ENCODE results near the gene ALDH3B2. TPM values are rescaled to one million over a fixed set of nuclear protein-coding genes. Genes with fewer than 3 reads are reported as not detected.

Gene ALDH3B2
- polyA plus RNA-seq, 1 of the 3 experiments (the other 2 are of a cell fraction) = not detected

GRCh38 chr11:67627812-67628624, 46.4 kb downstream of the ALDH3B2 start:
- Histone ChIP-seq H2AFZ (ENCODE audit: low read depth) (no peak overlapping the region), H3K27ac (ENCODE audit: low read depth in 2 of 2, low read length in 1 of 2) (no peak overlapping the region), H3K36me3 (replicated peaks in 1 of 2; ENCODE audit: control insufficient read depth in 1 of 2, insufficient read depth in 2 of 2, low read length in 1 of 2) (no peaks in the 10 kb centered on the region), H3K4me2 (no peak overlapping the region), H3K79me2 (ENCODE audit: insufficient read depth) (no peaks in the 10 kb centered on the region), H4K20me1 (ENCODE audit: insufficient read depth) (no peaks in the 10 kb centered on the region), H3K9me2 (no peaks in the 10 kb centered on the region), H3K9ac (no peak overlapping the region), H3K4me3 (ENCODE audit: low read depth in 2 of 2, low read length in 1 of 2) (no peak overlapping the region), H3F3A (replicated peaks; ENCODE audit: insufficient read depth) (no peaks in the 10 kb centered on the region), H3K9me3 (no peaks in the 10 kb centered on the region), H3K4me1 (ENCODE audit: control insufficient read depth in 1 of 2, insufficient read depth in 2 of 2, low read depth in 1 of 2, low read length in 1 of 2) (peaks cover 0 to 13% of the 10 kb centered on the region in 2 experiments; a peak in 1 of 4 replicates), H3K27me3 (ENCODE audit: insufficient read depth) (no peaks in the 10 kb centered on the region)
- TF ChIP-seq, protein P1, sequence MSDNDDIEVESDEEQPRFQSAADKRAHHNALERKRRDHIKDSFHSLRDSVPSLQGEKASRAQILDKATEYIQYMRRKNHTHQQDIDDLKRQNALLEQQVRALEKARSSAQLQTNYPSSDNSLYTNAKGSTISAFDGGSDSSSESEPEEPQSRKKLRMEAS (IDR thresholded peaks at IDR 0.05; ENCODE audit: low read depth) = no peak
- TF ChIP-seq RXRA (IDR thresholded peaks at IDR 0.05; ENCODE audit: borderline replicate concordance, low read depth) (no peak), GATA2 (CRISPR knock-in tag; IDR thresholded peaks at IDR 0.05) (no peak), CHD2 (IDR thresholded peaks at IDR 0.05; ENCODE audit: low read length, partially characterized antibody) (no peak), EP300 (IDR thresholded peaks at IDR 0.05; ENCODE audit: borderline replicate concordance in 1 of 2, low read depth in 1 of 2, low read length in 1 of 2) (no peak), IRF3 (IDR thresholded peaks at IDR 0.05; ENCODE audit: low read depth, low read length) (no peak), CTCF (IDR thresholded peaks at IDR 0.05) (no peak), FOSL2 (IDR thresholded peaks at IDR 0.05; ENCODE audit: borderline replicate concordance, low read depth) (no peak), RAD21 (IDR thresholded peaks at IDR 0.05; ENCODE audit: low read length) (no peak), RFX5 (IDR thresholded peaks at IDR 0.05; ENCODE audit: low read length) (no peak), FOXM1 (IDR thresholded peaks at IDR 0.05; ENCODE audit: low read depth) (no peak), TEAD4 (IDR thresholded peaks at IDR 0.05; ENCODE audit: borderline replicate concordance, insufficient read depth) (no peak)
- TF ChIP-seq, protein P2, sequence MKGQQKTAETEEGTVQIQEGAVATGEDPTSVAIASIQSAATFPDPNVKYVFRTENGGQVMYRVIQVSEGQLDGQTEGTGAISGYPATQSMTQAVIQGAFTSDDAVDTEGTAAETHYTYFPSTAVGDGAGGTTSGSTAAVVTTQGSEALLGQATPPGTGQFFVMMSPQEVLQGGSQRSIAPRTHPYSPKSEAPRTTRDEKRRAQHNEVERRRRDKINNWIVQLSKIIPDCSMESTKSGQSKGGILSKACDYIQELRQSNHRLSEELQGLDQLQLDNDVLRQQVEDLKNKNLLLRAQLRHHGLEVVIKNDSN (IDR thresholded peaks at IDR 0.05; ENCODE audit: borderline replicate concordance, low read depth) = no peak
- TF ChIP-seq, protein P3, sequence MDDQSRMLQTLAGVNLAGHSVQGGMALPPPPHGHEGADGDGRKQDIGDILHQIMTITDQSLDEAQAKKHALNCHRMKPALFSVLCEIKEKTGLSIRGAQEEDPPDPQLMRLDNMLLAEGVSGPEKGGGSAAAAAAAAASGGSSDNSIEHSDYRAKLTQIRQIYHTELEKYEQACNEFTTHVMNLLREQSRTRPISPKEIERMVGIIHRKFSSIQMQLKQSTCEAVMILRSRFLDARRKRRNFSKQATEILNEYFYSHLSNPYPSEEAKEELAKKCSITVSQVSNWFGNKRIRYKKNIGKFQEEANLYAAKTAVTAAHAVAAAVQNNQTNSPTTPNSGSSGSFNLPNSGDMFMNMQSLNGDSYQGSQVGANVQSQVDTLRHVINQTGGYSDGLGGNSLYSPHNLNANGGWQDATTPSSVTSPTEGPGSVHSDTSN (IDR thresholded peaks at IDR 0.05) = no peak
- TF ChIP-seq, protein P4, sequence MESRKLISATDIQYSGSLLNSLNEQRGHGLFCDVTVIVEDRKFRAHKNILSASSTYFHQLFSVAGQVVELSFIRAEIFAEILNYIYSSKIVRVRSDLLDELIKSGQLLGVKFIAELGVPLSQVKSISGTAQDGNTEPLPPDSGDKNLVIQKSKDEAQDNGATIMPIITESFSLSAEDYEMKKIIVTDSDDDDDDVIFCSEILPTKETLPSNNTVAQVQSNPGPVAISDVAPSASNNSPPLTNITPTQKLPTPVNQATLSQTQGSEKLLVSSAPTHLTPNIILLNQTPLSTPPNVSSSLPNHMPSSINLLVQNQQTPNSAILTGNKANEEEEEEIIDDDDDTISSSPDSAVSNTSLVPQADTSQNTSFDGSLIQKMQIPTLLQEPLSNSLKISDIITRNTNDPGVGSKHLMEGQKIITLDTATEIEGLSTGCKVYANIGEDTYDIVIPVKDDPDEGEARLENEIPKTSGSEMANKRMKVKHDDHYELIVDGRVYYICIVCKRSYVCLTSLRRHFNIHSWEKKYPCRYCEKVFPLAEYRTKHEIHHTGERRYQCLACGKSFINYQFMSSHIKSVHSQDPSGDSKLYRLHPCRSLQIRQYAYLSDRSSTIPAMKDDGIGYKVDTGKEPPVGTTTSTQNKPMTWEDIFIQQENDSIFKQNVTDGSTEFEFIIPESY (IDR thresholded peaks at IDR 0.05; ENCODE audit: borderline replicate concordance, low read depth) = no peak
- TF ChIP-seq, protein P5, sequence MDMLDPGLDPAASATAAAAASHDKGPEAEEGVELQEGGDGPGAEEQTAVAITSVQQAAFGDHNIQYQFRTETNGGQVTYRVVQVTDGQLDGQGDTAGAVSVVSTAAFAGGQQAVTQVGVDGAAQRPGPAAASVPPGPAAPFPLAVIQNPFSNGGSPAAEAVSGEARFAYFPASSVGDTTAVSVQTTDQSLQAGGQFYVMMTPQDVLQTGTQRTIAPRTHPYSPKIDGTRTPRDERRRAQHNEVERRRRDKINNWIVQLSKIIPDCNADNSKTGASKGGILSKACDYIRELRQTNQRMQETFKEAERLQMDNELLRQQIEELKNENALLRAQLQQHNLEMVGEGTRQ (IDR thresholded peaks at IDR 0.05; ENCODE audit: borderline replicate concordance, low read depth, low read length) = no peak
- no peak for DNase-seq
- 78% methylated on average over 7 of the region's 15 CpGs for WGBS (ENCODE audit: low lambda C conversion rate)
- POLR2A ChIA-PET = no interaction called here
- CTCF ChIA-PET = interaction anchor here (0.7 to 17.8 kb wide), 20 partner anchors 8 to 173 kb away, joined by 3 to 308 read pairs (median 8); partner anchors contain the start of genes ACY3, PITPNM1 and TBX10

Measured in SK-N-SH (cell line).